GM19099 (cell line): ENCODE data around the gene TMCC1.

Experiments used
- POLR2A ChIP-seq: IDR thresholded peaks from 3 replicates; pipeline ENCODE4 v1.6.1; 2011; ENCODE audit warnings: low read depth; ENCODE audit not compliant: insufficient read length; ENCODE audit errors: extremely low read depth

TMCC1 gene

GRCh38 chr3:129768728-129769127, 124.8 kb downstream of the TMCC1 start:
- no peak for TF ChIP-seq POLR2A

- TF ChIP-seq POLR2A, result no peak
These were observed 127.4 kb downstream of the TMCC1 start for GRCh38 chr3:129766135-129766534.

GRCh38 chr3:129764090-129764489, 129.4 kb downstream of the TMCC1 start:
- no peak for TF ChIP-seq POLR2A

- TF ChIP-seq POLR2A, result no peak
These were observed 134.7 kb downstream of the TMCC1 start for GRCh38 chr3:129758785-129759320.

- TF ChIP-seq POLR2A, result no peak
These were observed 135.2 kb downstream of the TMCC1 start for GRCh38 chr3:129758306-129758705.

GRCh38 chr3:129756871-129757270, 136.6 kb downstream of the TMCC1 start:
- TF ChIP-seq POLR2A, result no peak

- no peak for TF ChIP-seq POLR2A
These were observed 143.8 kb downstream of the TMCC1 start for GRCh38 chr3:129749692-129750091.

- TF ChIP-seq POLR2A, result no peak
These were observed 145.5 kb downstream of the TMCC1 start for GRCh38 chr3:129747992-129748391.

- no peak for TF ChIP-seq POLR2A
These were observed 146.4 kb downstream of the TMCC1 start for GRCh38 chr3:129747136-129747535.

GRCh38 chr3:129746629-129747028, 146.9 kb downstream of the TMCC1 start:
- no peak for TF ChIP-seq POLR2A

- TF ChIP-seq POLR2A, result no peak
These were observed 148.3 kb downstream of the TMCC1 start for GRCh38 chr3:129745253-129745652.

GRCh38 chr3:129741794-129742193, 151.7 kb downstream of the TMCC1 start:
- no peak for TF ChIP-seq POLR2A

- TF ChIP-seq POLR2A, result no peak
These were observed 153.4 kb downstream of the TMCC1 start for GRCh38 chr3:129740090-129740489.

GRCh38 chr3:129739634-129740033, 153.9 kb downstream of the TMCC1 start:
- no peak for TF ChIP-seq POLR2A

GRCh38 chr3:129738172-129738571, 155.3 kb downstream of the TMCC1 start:
- TF ChIP-seq POLR2A, result no peak

GRCh38 chr3:129736070-129736469, 157.4 kb downstream of the TMCC1 start:
- TF ChIP-seq POLR2A, result no peak

GRCh38 chr3:129735638-129736037, 157.9 kb downstream of the TMCC1 start:
- TF ChIP-seq POLR2A, result no peak
